HepG2 (cell line): ENCODE results near the gene BMP2K. TPM values are rescaled to one million over a fixed set of nuclear protein-coding genes. Genes with fewer than 3 reads are reported as not detected.

Source experiments
- ATF6 ChIP-seq: sonication (generic); formaldehyde crosslinking; conservative IDR thresholded peaks from 2 replicates; pipeline ENCODE4 v1.4.0; 2020; ENCODE audit warnings: missing genetic modification reagents
- CHCHD3 ChIP-seq: sonication (generic); formaldehyde crosslinking; IDR thresholded peaks from 2 replicates; pipeline ENCODE4 v1.8.0; 2022; ENCODE audit warnings: mild to moderate bottlenecking, missing genetic modification reagents, moderate library complexity
- FOXJ3 ChIP-seq: sonication (generic); formaldehyde crosslinking; IDR thresholded peaks from 2 replicates; pipeline ENCODE4 v1.4.0; 2020; ENCODE audit warnings: missing genetic modification reagents, mild to moderate bottlenecking, borderline replicate concordance
- HDAC2 ChIP-seq: sonication (generic); formaldehyde crosslinking; IDR thresholded peaks from 2 replicates; pipeline ENCODE4 v1.4.0; 2020; ENCODE audit warnings: missing genetic modification reagents
- HNRNPLL ChIP-seq: fragments of 200-400 bp; formaldehyde crosslinking; IDR thresholded peaks from 2 replicates; pipeline ENCODE4 v1.6.1; 2017; ENCODE audit warnings: mild to moderate bottlenecking, low read depth, low read length; ENCODE audit not compliant: poor library complexity, severe bottlenecking
- KMT2B ChIP-seq: IDR thresholded peaks from 2 replicates; pipeline ENCODE4 v1.6.1; 2016; ENCODE audit warnings: missing genetic modification reagents, missing compliant biosample characterization
- MEIS2 ChIP-seq: sonication (generic); formaldehyde crosslinking; IDR thresholded peaks from 2 replicates; pipeline ENCODE4 v1.9.0; 2021; ENCODE audit warnings: mild to moderate bottlenecking, missing genetic modification reagents
- NAIF1 ChIP-seq: sonication (generic); formaldehyde crosslinking; IDR thresholded peaks from 2 replicates; pipeline ENCODE4 v1.5.0; 2020; ENCODE audit warnings: mild to moderate bottlenecking, missing genetic modification reagents, borderline replicate concordance
- PREB ChIP-seq: sonication (generic); formaldehyde crosslinking; IDR thresholded peaks from 2 replicates; pipeline ENCODE4 v1.4.0; 2020; ENCODE audit warnings: missing genetic modification reagents
- RBM39 ChIP-seq: fragments of 200-400 bp; formaldehyde crosslinking; IDR thresholded peaks from one replicate; pipeline ENCODE4 v1.6.1; 2018; ENCODE audit warnings: antibody characterized with exemption, mild to moderate bottlenecking, low read depth, low read length; ENCODE audit not compliant: poor library complexity, severe bottlenecking
- RFXAP ChIP-seq: sonication (generic); formaldehyde crosslinking; IDR thresholded peaks from 2 replicates; pipeline ENCODE4 v1.4.0; 2020; ENCODE audit warnings: missing genetic modification reagents, borderline replicate concordance
- RNF2 ChIP-seq: fragments of 450-650 bp; conservative IDR thresholded peaks from 2 replicates; pipeline ENCODE4 v1.6.1; 2016; ENCODE audit warnings: low read depth
- RXRB ChIP-seq: IDR thresholded peaks from 2 replicates; pipeline ENCODE4 v1.6.1; 2016; ENCODE audit warnings: borderline replicate concordance, missing genetic modification reagents, missing compliant biosample characterization
- SKIL ChIP-seq: sonication (generic); formaldehyde crosslinking; IDR thresholded peaks from 2 replicates; pipeline ENCODE4 v1.8.0; 2022; ENCODE audit warnings: missing genetic modification reagents, mild to moderate bottlenecking, moderate library complexity, borderline replicate concordance
- SMYD3 ChIP-seq: sonication (generic); formaldehyde crosslinking; IDR thresholded peaks from 2 replicates; pipeline ENCODE4 v1.8.1; 2023; ENCODE audit warnings: mild to moderate bottlenecking, missing genetic modification reagents
- TBX3 ChIP-seq: fragments of 450-650 bp; IDR thresholded peaks from 2 replicates; pipeline ENCODE4 v1.6.1; 2017; ENCODE audit warnings: antibody characterized with exemption, mild to moderate bottlenecking, inconsistent platforms, borderline replicate concordance
- TEF ChIP-seq: sonication (generic); formaldehyde crosslinking; IDR thresholded peaks from 2 replicates; pipeline ENCODE4 v1.5.0; 2020; ENCODE audit warnings: missing genetic modification reagents
- TFE3 ChIP-seq: IDR thresholded peaks from 2 replicates; pipeline ENCODE4 v1.6.1; 2016
- WIZ ChIP-seq: sonication (generic); formaldehyde crosslinking; IDR thresholded peaks from 2 replicates; pipeline ENCODE4 v1.5.1; 2020; ENCODE audit warnings: mild to moderate bottlenecking, missing genetic modification reagents
- ZBTB25 ChIP-seq: IDR thresholded peaks from 2 replicates; pipeline ENCODE4 v1.6.1; 2018; ENCODE audit warnings: missing genetic modification reagents
- ZNF709 ChIP-seq: sonication (generic); formaldehyde crosslinking; IDR thresholded peaks from 2 replicates; pipeline ENCODE4 v1.5.0; 2020; ENCODE audit warnings: mild to moderate bottlenecking, missing genetic modification reagents
- ZNF878 ChIP-seq: sonication (generic); formaldehyde crosslinking; IDR thresholded peaks from 2 replicates; pipeline ENCODE4 v1.8.1; 2023; ENCODE audit warnings: mild to moderate bottlenecking, missing genetic modification reagents, moderate library complexity
- polyA plus RNA-seq, 8 experiments: library from polyadenylated mRNA; depleted of rRNA in 3 of 8; stranded (reverse) in 7 of 8; unstranded in 1 of 8; fragments of >200 nt; fragmentation: Illumina TruSeq in 4 of 8; extraction: Trizol in 4 of 8; gene quantifications; 2 replicates each; pipeline versions ENCODE4 v1.2.1 to v1.2.3, GENCODE V29; 2011 to 2016; ENCODE audit warnings: low read depth in 4 of 8, missing spikeins in 1 of 8, mixed read lengths in 1 of 8; ENCODE audit not compliant: insufficient read depth in 1 of 8
- total RNA-seq, 5 experiments: library from RNA; depleted of rRNA; stranded (reverse); fragments of >200 nt; fragmentation: Illumina TruSeq; extraction: Trizol; gene quantifications; 2 replicates each; pipeline ENCODE4 v1.2.3, GENCODE V29; 2016; ENCODE audit warnings: low read depth in 1 of 5

BMP2K gene
- total and polyA plus RNA-seq, 2 of the 13 experiments (the other 11 are each of a cell fraction or from before 2014, with no cell fraction given), result 8.6 to 15.2 TPM

GRCh38 chr4:78862314-78862737, 86.2 kb downstream of the BMP2K start (continued):
- peak; percentile 65; the same call in 1 of the 2 replicates for TF ChIP-seq ZBTB25
- TF ChIP-seq SMYD3 (CRISPR knock-in tag), result no peak
- TF ChIP-seq RXRB (CRISPR knock-in tag), result peak; percentile 86
- no peak for TF ChIP-seq WIZ (CRISPR knock-in tag)
- TF ChIP-seq CHCHD3, result no peak
- 0 out of 2 replicates have a peak, but pooled peaks have one; percentile 44 for TF ChIP-seq TEF (CRISPR knock-in tag)
- no peak for TF ChIP-seq ATF6
- no peak for TF ChIP-seq HNRNPLL
- TF ChIP-seq FOXJ3 (CRISPR knock-in tag), result peak; percentile 92
- peak; percentile 49; the same call in 1 of the 2 replicates for TF ChIP-seq ZNF878
- TF ChIP-seq ZNF709 (CRISPR knock-in tag), result no peak
- TF ChIP-seq MEIS2 (CRISPR knock-in tag), result peak; percentile 49; the same call in 1 of the 2 replicates
- TF ChIP-seq TBX3, result peak; percentile 45; the same call in 1 of the 2 replicates
- no peak for TF ChIP-seq RFXAP (CRISPR knock-in tag)
- no peak for TF ChIP-seq TFE3 (CRISPR knock-in tag)
- TF ChIP-seq SKIL (CRISPR knock-in tag), result no peak
- no peak for TF ChIP-seq RNF2
- TF ChIP-seq KMT2B (CRISPR knock-in tag), result no peak
- TF ChIP-seq RBM39, result no peak
- TF ChIP-seq HDAC2 (CRISPR knock-in tag), result peak; percentile 75
- no peak for TF ChIP-seq PREB (CRISPR knock-in tag)
- TF ChIP-seq NAIF1 (CRISPR knock-in tag), result no peak
